Sciatic nerve (tissue), 2 donors: ENCODE results near the gene IL36RN. TPM values are rescaled to one million over a fixed set of nuclear protein-coding genes. Genes with fewer than 3 reads are reported as not detected.
A peak's percentile ranks its signal among the peaks of the same experiment; 100 is the strongest.
"Not testable (repeated sequence)": the region's sequence is repeated elsewhere in the genome, so short reads cannot be mapped to it uniquely, and the experiment has no call there.

Experiments
- ATAC-seq: fragments of 200-7000 bp; cut with Tn5 transposase; one replicate; pipeline ENCODE4 v1.9.1; 2020; ENCODE audit warnings: mild to moderate bottlenecking, moderate library complexity
- DNase-seq: peaks from one replicate; pipeline ENCODE4 v3.0.0-alpha.2; 2020; ENCODE audit warnings: low spot score
- intact Hi-C: fragments of 100-400 bp; cut with DNase I; formaldehyde crosslinking; loops from one replicate; pipeline ENCODE4 v1.14.2; 2022
- total RNA-seq: library from RNA; stranded (reverse); fragmentation: NEBNext Ultra II Directional; extraction: Animal tissue kit (Norgen Biotek cat#: 25700); gene quantifications from one replicate; pipeline ENCODE4 v1.2.1, GENCODE V29; 2021
- donor health status: DM: no; HTN: no; CAD: no.
- donor health status: DM: no; HTN: no; CAD: no.

IL36RN gene
- total RNA-seq, 1 donor from 2014 or later: not detected

GRCh38 chr2:113091231-113091896 is 32.4 kb downstream of the IL36RN start:
- intact Hi-C loops: no loop called here
- no peak for DNase-seq
- ATAC-seq: no peak

DNA sequence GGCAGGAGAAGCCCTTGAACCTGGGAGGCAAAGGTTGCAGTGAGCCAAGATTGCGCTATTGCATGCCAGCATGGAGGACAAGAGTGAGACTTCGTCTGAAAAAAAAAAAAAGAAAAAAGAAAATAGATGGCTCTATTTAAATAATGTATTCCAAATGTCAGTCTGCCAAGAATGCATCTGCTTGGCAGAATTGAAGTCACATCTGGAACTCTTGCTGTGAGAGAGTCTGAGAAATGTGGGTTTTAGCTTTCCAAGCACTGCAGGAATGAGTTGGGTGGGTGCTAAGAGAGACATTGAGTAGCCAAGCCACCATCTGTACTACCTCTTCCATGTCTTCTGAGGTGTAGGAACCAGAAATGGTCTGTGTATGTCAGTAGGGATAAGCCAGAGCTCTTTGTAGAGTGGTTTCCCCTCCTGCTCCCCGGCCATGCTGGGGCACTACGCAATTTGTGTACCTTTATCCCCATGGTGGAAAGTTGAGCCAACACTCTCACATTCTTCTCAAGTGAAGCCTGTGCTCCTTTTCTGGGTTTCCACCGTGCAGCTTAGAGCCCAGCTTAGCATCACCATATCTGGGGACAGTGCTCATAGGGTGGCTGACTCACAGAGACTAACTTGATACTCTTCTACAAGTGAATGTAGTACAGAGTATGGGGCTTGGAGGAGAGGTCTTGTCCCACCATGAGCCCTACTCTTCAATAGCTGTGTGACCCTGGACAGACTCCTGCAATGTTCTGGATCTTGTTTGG is 34.0 kb downstream of the IL36RN start:
- intact Hi-C loops: no loop called here
- no peak for ATAC-seq
- DNase-seq: no peak

DNA sequence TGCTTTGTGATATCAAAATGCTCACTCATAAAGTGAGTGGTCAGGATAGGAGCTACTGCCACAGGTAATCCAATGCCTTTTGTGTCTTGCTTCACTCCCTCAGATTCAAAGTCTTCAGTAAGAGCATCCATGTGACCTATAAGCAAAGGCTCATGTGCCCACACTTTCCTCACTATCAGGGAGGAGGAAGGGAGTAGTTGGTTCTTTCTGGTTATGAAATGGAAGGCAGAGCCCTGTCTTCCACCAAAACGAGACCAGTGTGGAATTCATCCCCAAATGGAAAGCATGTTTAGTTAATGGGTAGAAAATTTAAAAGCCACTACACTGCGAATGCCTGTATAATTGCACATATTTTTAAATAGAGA is 34.6 kb downstream of the IL36RN start:
- no peak for ATAC-seq
- no peak for DNase-seq
- intact Hi-C loops: no loop called here

GRCh38 chr2:113096306-113096705 is 37.3 kb downstream of the IL36RN start:
- DNase-seq, intact Hi-C loops, ATAC-seq: not testable (repeated sequence)

GRCh38 chr2:113096842-113097618 is 38.0 kb downstream of the IL36RN start:
- DNase-seq, ATAC-seq, intact Hi-C loops: not testable (repeated sequence)

- no peak for DNase-seq
- intact Hi-C loops: no loop called here
Measured at GRCh38 chr2:113098041-113098440, 39.0 kb downstream of the IL36RN start.

GRCh38 chr2:113098532-113098931 is 39.5 kb downstream of the IL36RN start:
- DNase-seq: no peak
- no peak for ATAC-seq
- intact Hi-C loops: no loop called here

More at GRCh38 chr2:113098041-113098440, 39.0 kb downstream of the IL36RN start:
- ATAC-seq: no peak

DNA sequence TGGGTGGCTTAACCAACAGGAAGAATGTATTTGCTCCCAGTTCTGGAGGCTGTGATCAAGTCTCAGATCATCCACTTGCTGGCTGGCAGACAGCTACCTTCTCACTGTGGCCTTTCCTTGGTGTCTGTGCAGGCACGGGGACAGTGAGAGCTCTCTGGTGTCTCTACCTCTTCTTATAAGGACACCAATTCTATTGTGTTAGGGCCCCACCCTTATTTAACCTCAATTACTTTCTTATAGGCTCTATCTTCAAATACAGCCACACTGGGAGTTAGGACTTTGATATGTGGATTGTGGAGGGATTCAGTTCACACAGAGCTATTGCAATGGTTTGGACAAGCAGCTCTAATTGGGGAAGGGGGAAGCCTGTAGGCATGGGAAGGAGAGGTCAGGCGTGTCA is 43.1 kb downstream of the IL36RN start:
- no peak for DNase-seq
- intact Hi-C loops: no loop called here
- no peak for ATAC-seq

DNA sequence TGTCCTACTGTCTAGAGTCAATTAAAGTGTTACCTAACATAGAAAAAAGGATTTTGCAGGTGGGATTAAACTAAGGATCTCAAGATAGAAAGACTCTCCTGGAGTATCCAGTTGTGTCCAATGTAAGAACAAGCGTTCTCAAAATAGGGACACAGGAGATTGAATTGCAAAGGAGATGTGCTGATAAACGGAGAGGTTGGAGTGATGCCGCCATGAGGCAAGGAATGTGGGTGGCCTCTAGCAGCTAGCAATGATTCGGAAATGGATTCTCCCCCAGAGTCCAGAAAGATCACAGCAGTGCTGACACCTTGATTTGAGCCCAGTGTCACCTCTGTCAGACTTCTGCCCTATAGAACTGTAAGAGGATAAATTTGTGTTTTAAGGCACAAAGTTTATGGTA is 44.3 kb downstream of the IL36RN start:
- intact Hi-C loops: no loop called here
- DNase-seq (no peak), ATAC-seq (no peak)

DNA sequence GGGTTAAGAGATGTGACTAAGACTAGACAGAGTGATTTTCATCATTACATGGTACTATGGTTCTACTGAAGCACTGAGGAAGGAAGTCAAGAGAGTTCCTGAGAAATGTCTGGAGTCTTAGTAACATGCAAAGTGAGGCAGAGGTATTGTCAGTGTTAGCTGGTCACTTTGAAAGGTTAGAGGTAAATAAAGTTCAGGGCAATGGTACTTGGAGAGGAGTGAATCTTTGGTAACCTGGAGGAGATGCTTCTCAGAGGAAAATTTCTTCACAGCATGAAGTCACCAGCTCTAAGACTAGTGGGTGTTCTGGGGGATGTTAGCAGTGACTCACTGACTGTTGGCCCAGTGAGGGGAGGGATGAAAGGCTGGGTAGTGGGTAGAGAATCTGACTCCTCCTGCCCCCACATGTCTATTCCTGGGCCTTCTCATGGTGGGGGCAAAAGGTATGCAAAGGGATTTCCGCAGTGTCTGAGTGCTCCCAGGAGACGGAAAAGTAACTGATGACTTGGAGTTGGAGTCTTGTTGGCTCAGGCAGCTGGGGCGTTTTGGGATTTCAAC is 45.1 kb downstream of the IL36RN start:
- intact Hi-C loops: no loop called here
- ATAC-seq: no peak
- DNase-seq: no peak

GRCh38 chr2:113105047-113105785 is 46.2 kb downstream of the IL36RN start:
- DNase-seq: no peak
- intact Hi-C loops: no loop called here
- ATAC-seq: no peak

DNA sequence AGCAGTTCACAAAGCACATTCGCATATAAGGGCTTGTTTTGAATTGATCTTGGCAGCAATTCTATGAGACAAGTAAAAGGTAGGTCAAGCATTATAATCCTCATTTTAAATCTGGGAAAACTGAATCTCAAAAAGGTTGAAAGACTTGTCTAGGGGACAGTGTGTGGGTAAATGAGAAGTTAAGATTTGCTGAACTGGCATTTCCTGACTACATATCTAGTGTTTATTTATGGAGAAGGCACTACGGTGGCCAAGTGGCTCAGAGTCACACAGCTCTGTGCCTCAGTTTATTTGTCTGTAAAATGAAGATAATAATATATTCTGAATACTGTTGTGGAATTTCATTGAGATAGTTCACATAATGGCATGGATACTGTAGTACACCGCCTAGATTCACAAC is 52.1 kb downstream of the IL36RN start:
- no peak for DNase-seq

DNA sequence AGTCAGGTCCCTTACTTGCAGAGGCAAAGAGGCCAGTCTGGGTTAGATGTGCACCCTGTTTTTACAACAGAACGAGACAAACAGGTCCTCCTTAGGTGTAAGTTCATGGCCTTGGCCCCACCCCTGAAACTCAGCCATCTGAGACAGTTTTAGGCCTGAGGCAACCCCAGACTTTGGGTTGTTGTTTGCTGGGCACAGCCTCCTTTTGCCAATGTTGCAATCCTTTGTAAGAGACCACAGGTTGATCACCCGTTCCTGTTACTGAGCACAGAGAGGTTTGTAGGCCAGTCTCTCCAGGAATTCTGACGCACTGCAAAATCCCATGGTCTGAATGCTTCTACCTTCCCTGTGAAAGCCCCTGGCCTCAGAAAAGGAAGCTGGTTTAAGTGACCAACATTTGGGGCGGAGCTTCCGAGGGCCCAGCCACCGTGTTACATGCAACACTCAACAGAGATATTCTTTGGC is 52.9 kb downstream of the IL36RN start:
- ATAC-seq: no peak
- DNase-seq: no peak
- intact Hi-C loops: no loop called here

More for the DNA sequence above, 52.1 kb downstream of the IL36RN start:
- peak; percentile 39 for ATAC-seq
- intact Hi-C loops: no loop called here

DNA sequence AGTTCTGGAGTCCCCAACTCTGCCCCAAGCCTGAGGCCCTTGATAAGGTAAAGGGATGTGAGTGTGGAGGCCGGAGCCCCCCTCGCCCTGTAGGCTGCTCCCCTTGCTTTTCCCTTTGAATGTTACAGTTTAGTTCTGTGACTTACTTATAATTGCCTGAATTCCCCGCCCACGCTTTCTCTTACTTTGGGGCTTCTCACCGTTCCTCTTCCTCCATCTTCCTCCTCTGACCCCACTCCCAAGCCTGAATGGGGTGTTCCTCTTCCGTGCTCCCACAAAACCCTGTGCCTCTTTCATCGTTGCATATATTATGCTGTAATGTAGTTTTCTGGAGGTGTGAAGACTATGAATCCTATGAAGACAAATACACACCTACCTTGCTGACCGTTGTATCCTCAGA is 53.4 kb downstream of the IL36RN start:
- DNase-seq (no peak), ATAC-seq (no peak)
- intact Hi-C loops: no loop called here

- no peak for DNase-seq
- intact Hi-C loops: no loop called here
- no peak for ATAC-seq
Measured at GRCh38 chr2:113112871-113113270, 53.9 kb downstream of the IL36RN start.

DNA sequence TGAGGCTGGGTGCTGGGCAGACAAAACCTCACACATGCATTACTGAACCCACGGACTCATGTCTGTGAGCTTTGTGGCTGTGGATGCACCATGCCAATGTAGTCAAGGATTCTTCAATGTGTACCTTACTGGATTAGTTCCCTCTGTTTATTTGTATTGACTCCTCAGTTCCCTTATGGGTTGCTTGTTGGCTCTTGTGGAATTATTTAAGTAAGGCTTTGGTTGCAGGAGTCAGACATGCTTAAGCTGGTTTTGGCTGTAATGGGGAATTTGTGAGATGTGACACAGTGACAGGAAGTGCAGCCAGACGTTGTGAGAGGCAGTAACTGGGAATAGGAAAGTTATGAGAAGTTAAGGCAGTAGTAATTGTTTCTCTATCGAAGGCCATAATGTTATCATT is 54.8 kb downstream of the IL36RN start:
- DNase-seq (no peak), ATAC-seq (no peak)
- intact Hi-C loops: no loop called here
